ENCODE data around the gene ADSS1.

- no peak for TF ChIP-seq CEBPB (IDR thresholded peaks at IDR 0.05)
- no peak for TF ChIP-seq TAF1 (IDR thresholded peaks at IDR 0.05; ENCODE audit: low read depth)
- TF ChIP-seq RAD21 (IDR thresholded peaks at IDR 0.05; ENCODE audit: low read depth), result no peak
- no peak for TF ChIP-seq FOXM1 (IDR thresholded peaks at IDR 0.05; ENCODE audit: borderline replicate concordance, low read depth)
- no peak for TF ChIP-seq TCF12 (IDR thresholded peaks at IDR 0.05; ENCODE audit: low read depth)
- TF ChIP-seq USF1 (IDR thresholded peaks at IDR 0.05), result no peak
- TF ChIP-seq EP300 (IDR thresholded peaks at IDR 0.05; ENCODE audit: borderline replicate concordance), result no peak
- TF ChIP-seq YY1 (IDR thresholded peaks at IDR 0.05; ENCODE audit: low read depth), result no peak
- no peak for TF ChIP-seq MAX (IDR thresholded peaks at IDR 0.05)
- TF ChIP-seq EGR1 (IDR thresholded peaks at IDR 0.05), result no peak
- no peak for TF ChIP-seq TEAD4 (IDR thresholded peaks at IDR 0.05)
- TF ChIP-seq REST (IDR thresholded peaks at IDR 0.05; ENCODE audit: low read depth), result no peak
- no peak for TF ChIP-seq CREB1 (IDR thresholded peaks at IDR 0.05; ENCODE audit: low read depth)
Observed at GRCh38 chr14:104793703-104793959, 69.6 kb downstream of the ADSS1 start.
